ENCODE measurements around the gene CTTNBP2NL.

DNA sequence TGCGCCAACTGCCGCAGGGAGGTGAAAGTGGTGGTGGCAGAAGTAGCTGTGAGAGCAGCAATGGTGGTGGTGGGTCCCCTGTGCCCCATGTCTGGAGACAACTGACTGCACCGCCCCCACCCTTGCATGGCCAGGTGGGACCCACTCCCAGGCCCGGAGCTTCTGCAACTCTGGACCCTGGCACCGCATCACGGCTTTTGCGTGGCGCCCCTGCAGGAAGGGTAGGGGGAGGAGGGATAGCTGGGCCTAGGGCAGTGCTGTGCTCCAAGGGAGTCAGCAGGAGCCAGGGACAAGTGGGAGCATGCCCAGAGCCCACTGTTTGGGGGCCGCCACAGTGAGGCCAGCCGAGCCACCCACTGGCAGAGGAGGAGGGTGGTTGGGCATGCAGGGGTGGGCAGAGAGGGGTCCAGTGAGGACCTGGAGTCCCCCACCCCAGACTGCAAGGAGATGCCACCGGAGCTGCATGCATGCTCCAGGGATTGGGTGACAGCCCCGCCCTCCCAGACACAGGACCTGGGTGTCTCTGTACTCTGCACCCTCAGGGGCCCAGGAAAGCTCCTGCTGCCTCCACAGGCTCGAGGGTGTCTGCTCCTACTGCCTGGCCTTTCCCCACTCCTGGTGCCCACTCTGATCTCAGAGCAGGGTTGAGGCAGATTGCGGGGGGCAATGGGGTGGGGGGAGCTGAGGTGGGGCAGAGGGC, 9.8 kb upstream of the CTTNBP2NL start:
- TF ChIP-seq, protein P1, sequence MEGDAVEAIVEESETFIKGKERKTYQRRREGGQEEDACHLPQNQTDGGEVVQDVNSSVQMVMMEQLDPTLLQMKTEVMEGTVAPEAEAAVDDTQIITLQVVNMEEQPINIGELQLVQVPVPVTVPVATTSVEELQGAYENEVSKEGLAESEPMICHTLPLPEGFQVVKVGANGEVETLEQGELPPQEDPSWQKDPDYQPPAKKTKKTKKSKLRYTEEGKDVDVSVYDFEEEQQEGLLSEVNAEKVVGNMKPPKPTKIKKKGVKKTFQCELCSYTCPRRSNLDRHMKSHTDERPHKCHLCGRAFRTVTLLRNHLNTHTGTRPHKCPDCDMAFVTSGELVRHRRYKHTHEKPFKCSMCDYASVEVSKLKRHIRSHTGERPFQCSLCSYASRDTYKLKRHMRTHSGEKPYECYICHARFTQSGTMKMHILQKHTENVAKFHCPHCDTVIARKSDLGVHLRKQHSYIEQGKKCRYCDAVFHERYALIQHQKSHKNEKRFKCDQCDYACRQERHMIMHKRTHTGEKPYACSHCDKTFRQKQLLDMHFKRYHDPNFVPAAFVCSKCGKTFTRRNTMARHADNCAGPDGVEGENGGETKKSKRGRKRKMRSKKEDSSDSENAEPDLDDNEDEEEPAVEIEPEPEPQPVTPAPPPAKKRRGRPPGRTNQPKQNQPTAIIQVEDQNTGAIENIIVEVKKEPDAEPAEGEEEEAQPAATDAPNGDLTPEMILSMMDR (IDR thresholded peaks at IDR 0.05; ENCODE audit: low read depth, low read length, missing input control) = no peak
- TF ChIP-seq, protein P2, sequence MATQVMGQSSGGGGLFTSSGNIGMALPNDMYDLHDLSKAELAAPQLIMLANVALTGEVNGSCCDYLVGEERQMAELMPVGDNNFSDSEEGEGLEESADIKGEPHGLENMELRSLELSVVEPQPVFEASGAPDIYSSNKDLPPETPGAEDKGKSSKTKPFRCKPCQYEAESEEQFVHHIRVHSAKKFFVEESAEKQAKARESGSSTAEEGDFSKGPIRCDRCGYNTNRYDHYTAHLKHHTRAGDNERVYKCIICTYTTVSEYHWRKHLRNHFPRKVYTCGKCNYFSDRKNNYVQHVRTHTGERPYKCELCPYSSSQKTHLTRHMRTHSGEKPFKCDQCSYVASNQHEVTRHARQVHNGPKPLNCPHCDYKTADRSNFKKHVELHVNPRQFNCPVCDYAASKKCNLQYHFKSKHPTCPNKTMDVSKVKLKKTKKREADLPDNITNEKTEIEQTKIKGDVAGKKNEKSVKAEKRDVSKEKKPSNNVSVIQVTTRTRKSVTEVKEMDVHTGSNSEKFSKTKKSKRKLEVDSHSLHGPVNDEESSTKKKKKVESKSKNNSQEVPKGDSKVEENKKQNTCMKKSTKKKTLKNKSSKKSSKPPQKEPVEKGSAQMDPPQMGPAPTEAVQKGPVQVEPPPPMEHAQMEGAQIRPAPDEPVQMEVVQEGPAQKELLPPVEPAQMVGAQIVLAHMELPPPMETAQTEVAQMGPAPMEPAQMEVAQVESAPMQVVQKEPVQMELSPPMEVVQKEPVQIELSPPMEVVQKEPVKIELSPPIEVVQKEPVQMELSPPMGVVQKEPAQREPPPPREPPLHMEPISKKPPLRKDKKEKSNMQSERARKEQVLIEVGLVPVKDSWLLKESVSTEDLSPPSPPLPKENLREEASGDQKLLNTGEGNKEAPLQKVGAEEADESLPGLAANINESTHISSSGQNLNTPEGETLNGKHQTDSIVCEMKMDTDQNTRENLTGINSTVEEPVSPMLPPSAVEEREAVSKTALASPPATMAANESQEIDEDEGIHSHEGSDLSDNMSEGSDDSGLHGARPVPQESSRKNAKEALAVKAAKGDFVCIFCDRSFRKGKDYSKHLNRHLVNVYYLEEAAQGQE (IDR thresholded peaks at IDR 0.05) = no peak
- TF ChIP-seq, protein P3, sequence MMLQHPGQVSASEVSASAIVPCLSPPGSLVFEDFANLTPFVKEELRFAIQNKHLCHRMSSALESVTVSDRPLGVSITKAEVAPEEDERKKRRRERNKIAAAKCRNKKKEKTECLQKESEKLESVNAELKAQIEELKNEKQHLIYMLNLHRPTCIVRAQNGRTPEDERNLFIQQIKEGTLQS (IDR thresholded peaks at IDR 0.05) = no peak
- no peak for TF ChIP-seq SP1 (IDR thresholded peaks at IDR 0.05)
- TF ChIP-seq JUND (IDR thresholded peaks at IDR 0.05) = no peak
- TF ChIP-seq RAD21 (IDR thresholded peaks at IDR 0.05) = no peak
- TF ChIP-seq YY1 (IDR thresholded peaks at IDR 0.05) = no peak
- TF ChIP-seq, protein P4, sequence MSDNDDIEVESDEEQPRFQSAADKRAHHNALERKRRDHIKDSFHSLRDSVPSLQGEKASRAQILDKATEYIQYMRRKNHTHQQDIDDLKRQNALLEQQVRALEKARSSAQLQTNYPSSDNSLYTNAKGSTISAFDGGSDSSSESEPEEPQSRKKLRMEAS (IDR thresholded peaks at IDR 0.05) = no peak
- no peak for TF ChIP-seq FOXA2 (IDR thresholded peaks at IDR 0.05)
- TF ChIP-seq, protein P5, sequence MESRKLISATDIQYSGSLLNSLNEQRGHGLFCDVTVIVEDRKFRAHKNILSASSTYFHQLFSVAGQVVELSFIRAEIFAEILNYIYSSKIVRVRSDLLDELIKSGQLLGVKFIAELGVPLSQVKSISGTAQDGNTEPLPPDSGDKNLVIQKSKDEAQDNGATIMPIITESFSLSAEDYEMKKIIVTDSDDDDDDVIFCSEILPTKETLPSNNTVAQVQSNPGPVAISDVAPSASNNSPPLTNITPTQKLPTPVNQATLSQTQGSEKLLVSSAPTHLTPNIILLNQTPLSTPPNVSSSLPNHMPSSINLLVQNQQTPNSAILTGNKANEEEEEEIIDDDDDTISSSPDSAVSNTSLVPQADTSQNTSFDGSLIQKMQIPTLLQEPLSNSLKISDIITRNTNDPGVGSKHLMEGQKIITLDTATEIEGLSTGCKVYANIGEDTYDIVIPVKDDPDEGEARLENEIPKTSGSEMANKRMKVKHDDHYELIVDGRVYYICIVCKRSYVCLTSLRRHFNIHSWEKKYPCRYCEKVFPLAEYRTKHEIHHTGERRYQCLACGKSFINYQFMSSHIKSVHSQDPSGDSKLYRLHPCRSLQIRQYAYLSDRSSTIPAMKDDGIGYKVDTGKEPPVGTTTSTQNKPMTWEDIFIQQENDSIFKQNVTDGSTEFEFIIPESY (IDR thresholded peaks at IDR 0.05) = no peak
- TF ChIP-seq TAF1 (conservative IDR thresholded peaks at IDR 0.05) = no peak
- TF ChIP-seq EGR1 (IDR thresholded peaks at IDR 0.05; ENCODE audit: low read depth in 2 of 2) = no peak
